GM12878 (cell line): ENCODE measurements around the gene ZNF860. TPM values are rescaled to one million over a fixed set of nuclear protein-coding genes. Genes with fewer than 3 reads are reported as not detected.

Experiments used
- ATAC-seq: fragments of 200-7000 bp; cut with Tn5 transposase; 3 replicates; pipeline ENCODE4 v1.9.1; 2020; ENCODE audit warnings: mild to moderate bottlenecking, moderate library complexity
- BruUV-seq: library from RNA; stranded (reverse); fragments of 400-500 nt; replicated peaks from 2 replicates; lab custom pipeline; 2021; lab: Mats Ljungman, UMichigan
- CTCF ChIA-PET: fragments of 300-600 bp; sonication (Branson Sonifier 250); formaldehyde crosslinking; extraction: SDS; loops from one replicate; lab custom pipeline; 2021; ENCODE audit warnings: inconsistent platforms; lab: Yijun Ruan, JAX
- POLR2A ChIA-PET: fragments of 350-600 bp; formaldehyde crosslinking; extraction: SDS; loops from one replicate; lab custom pipeline; 2021; ENCODE audit warnings: inconsistent platforms; lab: Charles Lee
- RAD21 ChIA-PET: fragments of 300-600 bp; sonication (Branson Sonifier 250); formaldehyde crosslinking; loops from one replicate; lab custom pipeline; 2023; ENCODE audit warnings: antibody characterized with exemption; ENCODE audit not compliant: unreplicated experiment; lab: Charles Lee
- SMC1A ChIA-PET: fragments of 300-600 bp; sonication (Branson Sonifier 250); formaldehyde crosslinking; loops from one replicate; lab custom pipeline; 2023; ENCODE audit not compliant: unreplicated experiment, uncharacterized antibody; lab: Charles Lee
- DNase-seq: peaks from one replicate; pipeline ENCODE4 v3.0.0-alpha.2; 2011; ENCODE audit warnings: low read depth, low spot score
- FAIRE-seq: peaks from 3 replicates; lab custom pipeline; 2011; peaks lifted over from hg19 to GRCh38; lab: Jason Lieb, UNC
- H2AFZ ChIP-seq: 2 replicates; pipeline ENCODE4 v1.6.0; 2011; ENCODE audit warnings: low read depth, low read length, control low read depth; ENCODE audit not compliant: control insufficient read depth
- H3K27ac ChIP-seq: 2 replicates; pipeline ENCODE4 v1.5.1; 2011; ENCODE audit warnings: control low read depth; ENCODE audit not compliant: control insufficient read depth, insufficient read depth
- H3K27me3 ChIP-seq, 2 experiments: replicated peaks in 1 of 2; 2 replicates each; pipeline versions ENCODE4 v1.6.0 to v1.6.1; 2011; ENCODE audit warnings: low read length in 1 of 2; ENCODE audit not compliant: control insufficient read depth in 2 of 2, insufficient read depth in 2 of 2
- H3K36me3 ChIP-seq, 2 experiments: 2 replicates each; pipeline ENCODE4 v1.5.1; 2011; ENCODE audit warnings: low read length in 1 of 2; ENCODE audit not compliant: control insufficient read depth in 2 of 2, insufficient read depth in 2 of 2
- H3K4me1 ChIP-seq: 2 replicates; pipeline ENCODE4 v1.6.1; 2011; ENCODE audit warnings: mild to moderate bottlenecking, low read length, moderate library complexity, mixed read lengths; ENCODE audit not compliant: control insufficient read depth, insufficient read depth
- H3K4me2 ChIP-seq: 2 replicates; pipeline ENCODE4 v1.6.0; 2011; ENCODE audit warnings: control low read depth; ENCODE audit not compliant: control insufficient read depth, insufficient read depth
- H3K4me3 ChIP-seq: fragments of 200-600 bp; sonication (generic); 2 replicates; pipeline ENCODE4 v1.5.1; 2016
- H3K79me2 ChIP-seq: 2 replicates; pipeline ENCODE4 v1.6.0; 2011; ENCODE audit warnings: low read length; ENCODE audit not compliant: control insufficient read depth, insufficient read depth
- H3K9ac ChIP-seq: 2 replicates; pipeline ENCODE4 v1.8.0; 2011; ENCODE audit warnings: low read length, control low read depth, mixed read lengths; ENCODE audit not compliant: control insufficient read depth, insufficient read depth
- H3K9me3 ChIP-seq: replicated peaks from 3 replicates; pipeline ENCODE4 v1.5.1; 2011; ENCODE audit warnings: mild to moderate bottlenecking, low read length; ENCODE audit not compliant: control insufficient read depth, insufficient read depth
- H4K20me1 ChIP-seq: 2 replicates; pipeline ENCODE4 v1.6.0; 2011; ENCODE audit not compliant: control insufficient read depth, insufficient read depth
- ATF7 ChIP-seq: fragments of 450-650 bp; IDR thresholded peaks from 2 replicates; pipeline ENCODE4 v1.6.1; 2016; ENCODE audit warnings: low read depth, mild to moderate bottlenecking
- FOXM1 ChIP-seq: IDR thresholded peaks from 2 replicates; pipeline ENCODE4 v1.6.1; 2012; ENCODE audit warnings: low read depth, mild to moderate bottlenecking, inconsistent platforms, low read length, moderate library complexity
- HDAC2 ChIP-seq: fragments of 200-600 bp; sonication (generic); IDR thresholded peaks from 2 replicates; pipeline ENCODE4 v1.6.1; 2017
- RB1 ChIP-seq: fragments of 450-650 bp; formaldehyde crosslinking; IDR thresholded peaks from 2 replicates; pipeline ENCODE4 v1.6.1; 2017; ENCODE audit warnings: mild to moderate bottlenecking, borderline replicate concordance
- TARDBP ChIP-seq: IDR thresholded peaks from 2 replicates; pipeline ENCODE4 v1.6.1; 2016; ENCODE audit warnings: borderline replicate concordance
- TCF12 ChIP-seq: IDR thresholded peaks from 2 replicates; pipeline ENCODE4 v1.6.1; 2011; ENCODE audit warnings: low read depth, mild to moderate bottlenecking, low read length
- ZBED1 ChIP-seq: IDR thresholded peaks from 2 replicates; pipeline ENCODE4 v1.6.1; 2016; ENCODE audit warnings: borderline replicate concordance
- ZNF622 ChIP-seq: fragments of 450-650 bp; IDR thresholded peaks from 2 replicates; pipeline ENCODE4 v1.6.1; 2017; ENCODE audit warnings: mild to moderate bottlenecking, inconsistent platforms
- WGBS: methylation state at CpG from one replicate; pipeline ENCODE4 v1.1.6; 2016; ENCODE audit warnings: low lambda C conversion rate; ENCODE audit not compliant: insufficient replicate concordance, insufficient coverage; ENCODE audit errors: missing lambda C conversion rate; 5-methylcytosine and 5-hydroxymethylcytosine counted together
- in situ Hi-C: fragments of 300-500 bp; cut with MboI; formaldehyde crosslinking; loops from 9 replicates; pipeline ENCODE4 v1.14.3; 2018; ENCODE audit warnings: mixed read lengths
- intact Hi-C: fragments of 100-400 bp; cut with micrococcal nuclease; formaldehyde crosslinking; loops from one replicate; pipeline ENCODE4 v1.14.2; 2022; ENCODE audit not compliant: unreplicated experiment
- polyA plus RNA-seq, 11 experiments: library from polyadenylated mRNA; depleted of rRNA in 4 of 11; unstranded in 6 of 11; stranded (reverse) in 5 of 11; fragments of >200 nt; fragmentation: Nextera tagmentation in 4 of 11; fragmentation: Illumina TruSeq in 1 of 11; extraction: Ambion mirVana in 4 of 11; extraction: Trizol in 1 of 11; gene quantifications; 1 replicate in 1 of 11; 2 replicates in 10 of 11; pipeline versions ENCODE4 v1.2.1 to v1.2.3, GENCODE V29; 2011 to 2016; ENCODE audit warnings: inconsistent platforms in 2 of 11, missing spikeins in 2 of 11, low read depth in 1 of 11
- total RNA-seq, 4 experiments: library from RNA; depleted of rRNA in 3 of 4; stranded (reverse); fragments of >200 nt in 3 of 4; fragmentation: Illumina TruSeq in 1 of 4; extraction: Trizol in 1 of 4; gene quantifications; 2 replicates each; pipeline versions ENCODE4 v1.2.1 to v1.2.3, GENCODE V29; 2013 to 2021
- TF ChIP-seq, protein P1 (sequence below): fragments of 450-650 bp; IDR thresholded peaks from 2 replicates; pipeline ENCODE4 v1.6.1; 2018; ENCODE audit warnings: borderline replicate concordance, mild to moderate bottlenecking; ENCODE audit not compliant: partially characterized antibody
- TF ChIP-seq, protein P2 (sequence below): IDR thresholded peaks from 2 replicates; pipeline ENCODE4 v1.6.1; 2011; ENCODE audit warnings: low read depth, low read length, improper control_type of control experiment, borderline replicate concordance
- TF ChIP-seq, protein P3 (sequence below): fragments of 450-650 bp; formaldehyde crosslinking; IDR thresholded peaks from 2 replicates; pipeline ENCODE4 v1.4.0; 2020; ENCODE audit warnings: mild to moderate bottlenecking, moderate library complexity
- TF ChIP-seq, protein P4 (sequence below): IDR thresholded peaks from 2 replicates; pipeline ENCODE4 v1.6.1; 2011; ENCODE audit warnings: mild to moderate bottlenecking, low read depth, low read length, moderate library complexity; ENCODE audit not compliant: insufficient replicate concordance

ZNF860 gene
- total and polyA plus RNA-seq, 10 of the 15 experiments (the other 5 are each of a cell fraction or from before 2014, with no cell fraction given), result not detected

DNA sequence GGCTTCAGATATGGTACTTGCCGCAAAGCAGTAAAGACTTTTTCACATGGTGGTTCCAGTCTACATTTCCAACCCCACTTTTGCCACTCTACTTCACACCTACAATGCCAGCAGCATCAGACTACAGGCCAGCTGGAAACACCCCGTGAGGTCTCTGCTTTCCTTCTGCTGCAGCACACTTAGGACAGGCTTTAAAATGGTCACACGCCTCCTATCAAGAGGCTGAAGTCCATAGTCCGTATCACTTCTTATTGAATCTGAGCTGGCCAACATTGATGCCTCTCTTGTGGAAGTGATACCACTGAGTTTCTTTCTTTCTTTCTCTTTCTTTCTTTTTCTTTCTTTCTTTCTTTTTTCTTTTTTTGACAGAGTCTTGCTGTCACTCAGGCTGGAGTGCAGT lies 59.8 kb downstream of the ZNF860 start:
- Histone ChIP-seq H3K4me1 (no peaks in the 10 kb centered on the region), H3K9me3 (peaks cover 3% of the 10 kb centered on the region; the same call in 1 of the 3 replicates), H2AFZ (no peak overlapping the region), H3K79me2 (no peaks in the 10 kb centered on the region), H3K4me3 (no peak overlapping the region), H3K9ac (no peak overlapping the region), H3K4me2 (no peak overlapping the region), H3K36me3 (no peaks in the 10 kb centered on the region), H3K27me3 (no peaks in the 10 kb centered on the region), H4K20me1 (no peaks in the 10 kb centered on the region), H3K27ac (no peak overlapping the region)
- intact Hi-C loops (no loop called here), in situ Hi-C loops (no loop called here)
- ChIA-PET CTCF (interaction anchor here (1.3 to 1.9 kb wide), 2 partner anchors 15 to 103 kb away, joined by 3 to 5 read pairs; no protein-coding TSS in a partner anchor), POLR2A (no interaction called here), RAD21 (no interaction called here), SMC1A (no interaction called here)
- FAIRE-seq, result no peak
- no peak for ATAC-seq
- no TSS peak for BruUV-seq
- TF ChIP-seq RB1, result no peak
- TF ChIP-seq, protein P1, sequence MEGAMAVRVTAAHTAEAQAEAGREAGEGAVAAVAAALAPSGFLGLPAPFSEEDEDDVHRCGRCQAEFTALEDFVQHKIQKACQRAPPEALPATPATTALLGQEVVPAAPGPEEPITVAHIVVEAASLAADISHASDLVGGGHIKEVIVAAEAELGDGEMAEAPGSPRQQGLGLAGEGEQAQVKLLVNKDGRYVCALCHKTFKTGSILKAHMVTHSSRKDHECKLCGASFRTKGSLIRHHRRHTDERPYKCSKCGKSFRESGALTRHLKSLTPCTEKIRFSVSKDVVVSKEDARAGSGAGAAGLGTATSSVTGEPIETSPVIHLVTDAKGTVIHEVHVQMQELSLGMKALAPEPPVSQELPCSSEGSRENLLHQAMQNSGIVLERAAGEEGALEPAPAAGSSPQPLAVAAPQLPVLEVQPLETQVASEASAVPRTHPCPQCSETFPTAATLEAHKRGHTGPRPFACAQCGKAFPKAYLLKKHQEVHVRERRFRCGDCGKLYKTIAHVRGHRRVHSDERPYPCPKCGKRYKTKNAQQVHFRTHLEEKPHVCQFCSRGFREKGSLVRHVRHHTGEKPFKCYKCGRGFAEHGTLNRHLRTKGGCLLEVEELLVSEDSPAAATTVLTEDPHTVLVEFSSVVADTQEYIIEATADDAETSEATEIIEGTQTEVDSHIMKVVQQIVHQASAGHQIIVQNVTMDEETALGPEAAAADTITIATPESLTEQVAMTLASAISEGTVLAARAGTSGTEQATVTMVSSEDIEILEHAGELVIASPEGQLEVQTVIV, result no peak
- no peak for TF ChIP-seq FOXM1
- no peak for TF ChIP-seq ZNF622
- TF ChIP-seq, protein P2, sequence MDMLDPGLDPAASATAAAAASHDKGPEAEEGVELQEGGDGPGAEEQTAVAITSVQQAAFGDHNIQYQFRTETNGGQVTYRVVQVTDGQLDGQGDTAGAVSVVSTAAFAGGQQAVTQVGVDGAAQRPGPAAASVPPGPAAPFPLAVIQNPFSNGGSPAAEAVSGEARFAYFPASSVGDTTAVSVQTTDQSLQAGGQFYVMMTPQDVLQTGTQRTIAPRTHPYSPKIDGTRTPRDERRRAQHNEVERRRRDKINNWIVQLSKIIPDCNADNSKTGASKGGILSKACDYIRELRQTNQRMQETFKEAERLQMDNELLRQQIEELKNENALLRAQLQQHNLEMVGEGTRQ, result no peak
- TF ChIP-seq, protein P3, sequence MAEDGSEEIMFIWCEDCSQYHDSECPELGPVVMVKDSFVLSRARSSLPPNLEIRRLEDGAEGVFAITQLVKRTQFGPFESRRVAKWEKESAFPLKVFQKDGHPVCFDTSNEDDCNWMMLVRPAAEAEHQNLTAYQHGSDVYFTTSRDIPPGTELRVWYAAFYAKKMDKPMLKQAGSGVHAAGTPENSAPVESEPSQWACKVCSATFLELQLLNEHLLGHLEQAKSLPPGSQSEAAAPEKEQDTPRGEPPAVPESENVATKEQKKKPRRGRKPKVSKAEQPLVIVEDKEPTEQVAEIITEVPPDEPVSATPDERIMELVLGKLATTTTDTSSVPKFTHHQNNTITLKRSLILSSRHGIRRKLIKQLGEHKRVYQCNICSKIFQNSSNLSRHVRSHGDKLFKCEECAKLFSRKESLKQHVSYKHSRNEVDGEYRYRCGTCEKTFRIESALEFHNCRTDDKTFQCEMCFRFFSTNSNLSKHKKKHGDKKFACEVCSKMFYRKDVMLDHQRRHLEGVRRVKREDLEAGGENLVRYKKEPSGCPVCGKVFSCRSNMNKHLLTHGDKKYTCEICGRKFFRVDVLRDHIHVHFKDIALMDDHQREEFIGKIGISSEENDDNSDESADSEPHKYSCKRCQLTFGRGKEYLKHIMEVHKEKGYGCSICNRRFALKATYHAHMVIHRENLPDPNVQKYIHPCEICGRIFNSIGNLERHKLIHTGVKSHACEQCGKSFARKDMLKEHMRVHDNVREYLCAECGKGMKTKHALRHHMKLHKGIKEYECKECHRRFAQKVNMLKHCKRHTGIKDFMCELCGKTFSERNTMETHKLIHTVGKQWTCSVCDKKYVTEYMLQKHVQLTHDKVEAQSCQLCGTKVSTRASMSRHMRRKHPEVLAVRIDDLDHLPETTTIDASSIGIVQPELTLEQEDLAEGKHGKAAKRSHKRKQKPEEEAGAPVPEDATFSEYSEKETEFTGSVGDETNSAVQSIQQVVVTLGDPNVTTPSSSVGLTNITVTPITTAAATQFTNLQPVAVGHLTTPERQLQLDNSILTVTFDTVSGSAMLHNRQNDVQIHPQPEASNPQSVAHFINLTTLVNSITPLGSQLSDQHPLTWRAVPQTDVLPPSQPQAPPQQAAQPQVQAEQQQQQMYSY (CRISPR knock-in tag), result no peak
- no peak for TF ChIP-seq ATF7
- no peak for TF ChIP-seq ZBED1
- no peak for TF ChIP-seq TCF12
- no peak for TF ChIP-seq HDAC2
- TF ChIP-seq, protein P4, sequence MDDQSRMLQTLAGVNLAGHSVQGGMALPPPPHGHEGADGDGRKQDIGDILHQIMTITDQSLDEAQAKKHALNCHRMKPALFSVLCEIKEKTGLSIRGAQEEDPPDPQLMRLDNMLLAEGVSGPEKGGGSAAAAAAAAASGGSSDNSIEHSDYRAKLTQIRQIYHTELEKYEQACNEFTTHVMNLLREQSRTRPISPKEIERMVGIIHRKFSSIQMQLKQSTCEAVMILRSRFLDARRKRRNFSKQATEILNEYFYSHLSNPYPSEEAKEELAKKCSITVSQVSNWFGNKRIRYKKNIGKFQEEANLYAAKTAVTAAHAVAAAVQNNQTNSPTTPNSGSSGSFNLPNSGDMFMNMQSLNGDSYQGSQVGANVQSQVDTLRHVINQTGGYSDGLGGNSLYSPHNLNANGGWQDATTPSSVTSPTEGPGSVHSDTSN, result no peak
- TF ChIP-seq TARDBP, result no peak
- no peak for DNase-seq
- 73% methylated on average over 4 of the region's 4 CpGs for WGBS
